ENCODE results near the gene CRIP1.
A peak's percentile ranks its signal among the peaks of the same experiment; 100 is the strongest.

DNA sequence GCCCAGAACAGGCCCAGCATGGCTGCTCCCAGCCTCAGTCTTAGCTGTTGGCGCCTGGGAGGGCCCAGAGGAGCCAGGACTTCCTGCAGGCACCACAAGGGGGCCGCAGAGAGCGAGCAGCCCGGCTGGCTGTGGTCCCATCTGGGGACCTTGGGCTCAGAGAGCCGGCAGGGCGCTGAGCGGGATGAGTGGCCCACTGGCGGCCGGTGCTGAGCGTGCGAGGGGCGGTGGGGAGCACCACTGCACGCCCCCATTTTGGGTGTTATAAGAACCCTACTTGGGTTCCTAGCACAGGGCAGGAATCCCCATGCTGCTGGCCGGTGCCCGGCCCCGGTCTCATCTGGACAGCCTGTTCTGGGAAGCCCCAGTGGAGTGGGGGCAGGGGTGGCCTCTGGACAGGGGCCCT lies 38.0 kb upstream of the CRIP1 start:
- TF ChIP-seq POLR2A (IDR thresholded peaks at IDR 0.05) = no peak
- TF ChIP-seq, protein P1, sequence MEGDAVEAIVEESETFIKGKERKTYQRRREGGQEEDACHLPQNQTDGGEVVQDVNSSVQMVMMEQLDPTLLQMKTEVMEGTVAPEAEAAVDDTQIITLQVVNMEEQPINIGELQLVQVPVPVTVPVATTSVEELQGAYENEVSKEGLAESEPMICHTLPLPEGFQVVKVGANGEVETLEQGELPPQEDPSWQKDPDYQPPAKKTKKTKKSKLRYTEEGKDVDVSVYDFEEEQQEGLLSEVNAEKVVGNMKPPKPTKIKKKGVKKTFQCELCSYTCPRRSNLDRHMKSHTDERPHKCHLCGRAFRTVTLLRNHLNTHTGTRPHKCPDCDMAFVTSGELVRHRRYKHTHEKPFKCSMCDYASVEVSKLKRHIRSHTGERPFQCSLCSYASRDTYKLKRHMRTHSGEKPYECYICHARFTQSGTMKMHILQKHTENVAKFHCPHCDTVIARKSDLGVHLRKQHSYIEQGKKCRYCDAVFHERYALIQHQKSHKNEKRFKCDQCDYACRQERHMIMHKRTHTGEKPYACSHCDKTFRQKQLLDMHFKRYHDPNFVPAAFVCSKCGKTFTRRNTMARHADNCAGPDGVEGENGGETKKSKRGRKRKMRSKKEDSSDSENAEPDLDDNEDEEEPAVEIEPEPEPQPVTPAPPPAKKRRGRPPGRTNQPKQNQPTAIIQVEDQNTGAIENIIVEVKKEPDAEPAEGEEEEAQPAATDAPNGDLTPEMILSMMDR (IDR thresholded peaks at IDR 0.05) = peak; percentile 68 to 85 (median 78)
